Lower lobe of right lung (tissue), 2 donors: Measurements from ENCODE around the gene PRPS1L1. TPM values are rescaled to one million over a fixed set of nuclear protein-coding genes. Genes with fewer than 3 reads are reported as not detected.

ENCODE experiments used
- ATAC-seq, 2 donors: fragments of 200-7000 bp; cut with Tn5 transposase; one replicate each; pipeline ENCODE4 v1.9.1; 2020 to 2022; ENCODE audit warnings: mild to moderate bottlenecking in 2 of 2, moderate library complexity in 2 of 2
- DNase-seq: peaks from one replicate; pipeline ENCODE4 v3.0.0-alpha.2; 2020
- H3K27ac ChIP-seq: fragments of 200-600 bp; one replicate; pipeline ENCODE4 v1.8.0; 2022
- H3K27me3 ChIP-seq: fragments of 200-600 bp; one replicate; pipeline ENCODE4 v1.8.0; 2022; ENCODE audit warnings: low read depth
- H3K36me3 ChIP-seq: fragments of 200-600 bp; one replicate; pipeline ENCODE4 v1.8.0; 2022; ENCODE audit warnings: mild to moderate bottlenecking
- H3K4me1 ChIP-seq: fragments of 200-600 bp; one replicate; pipeline ENCODE4 v1.8.0; 2022
- H3K4me3 ChIP-seq: fragments of 200-600 bp; one replicate; pipeline ENCODE4 v1.8.0; 2022; ENCODE audit warnings: mild to moderate bottlenecking
- H3K9me3 ChIP-seq: fragments of 200-600 bp; one replicate; pipeline ENCODE4 v1.8.0; 2022
- CTCF ChIP-seq: fragments of 200-600 bp; IDR thresholded peaks from one replicate; pipeline ENCODE4 v1.8.0; 2022; ENCODE audit warnings: antibody characterized with exemption, mild to moderate bottlenecking
- intact Hi-C: fragments of 100-400 bp; cut with DNase I; formaldehyde crosslinking; loops from one replicate; pipeline ENCODE4 v1.11.0; 2022
- total RNA-seq: library from RNA; stranded (reverse); fragmentation: NEBNext Ultra II Directional; extraction: Animal tissue kit (Norgen Biotek cat#: 25700); gene quantifications from one replicate; pipeline ENCODE4 v1.2.1, GENCODE V29; 2021
- donor health status: DM: no; HTN: yes; CAD: no; lungs with severe emphysema.

PRPS1L1 gene
- total RNA-seq, 1 donor from 2014 or later, result not detected

GRCh38 chr7:17996040-17996439 is 31.6 kb downstream of the PRPS1L1 start:
- no peak for TF ChIP-seq CTCF
- H3K36me3 ChIP-seq, result no peaks in the 10 kb centered on the region
- no peak overlapping the region for H3K27ac ChIP-seq
- intact Hi-C loops, result no loop called here
- peak in 1 of 2 donors; percentile 71 for ATAC-seq
- H3K27me3 ChIP-seq, result no peaks in the 10 kb centered on the region
- H3K4me3 ChIP-seq, result no peak overlapping the region
- no peaks in the 10 kb centered on the region for H3K4me1 ChIP-seq
- no peak for DNase-seq
- no peaks in the 10 kb centered on the region for H3K9me3 ChIP-seq

GRCh38 chr7:17994079-17994850 is 33.4 kb downstream of the PRPS1L1 start:
- Histone ChIP-seq H3K4me3 (no peak overlapping the region), H3K27me3 (no peaks in the 10 kb centered on the region), H3K27ac (no peak overlapping the region), H3K36me3 (no peaks in the 10 kb centered on the region), H3K9me3 (no peaks in the 10 kb centered on the region), H3K4me1 (no peaks in the 10 kb centered on the region)
- ATAC-seq (no peak), DNase-seq (no peak)
- no peak for TF ChIP-seq CTCF
- intact Hi-C loops, result no loop called here

DNA sequence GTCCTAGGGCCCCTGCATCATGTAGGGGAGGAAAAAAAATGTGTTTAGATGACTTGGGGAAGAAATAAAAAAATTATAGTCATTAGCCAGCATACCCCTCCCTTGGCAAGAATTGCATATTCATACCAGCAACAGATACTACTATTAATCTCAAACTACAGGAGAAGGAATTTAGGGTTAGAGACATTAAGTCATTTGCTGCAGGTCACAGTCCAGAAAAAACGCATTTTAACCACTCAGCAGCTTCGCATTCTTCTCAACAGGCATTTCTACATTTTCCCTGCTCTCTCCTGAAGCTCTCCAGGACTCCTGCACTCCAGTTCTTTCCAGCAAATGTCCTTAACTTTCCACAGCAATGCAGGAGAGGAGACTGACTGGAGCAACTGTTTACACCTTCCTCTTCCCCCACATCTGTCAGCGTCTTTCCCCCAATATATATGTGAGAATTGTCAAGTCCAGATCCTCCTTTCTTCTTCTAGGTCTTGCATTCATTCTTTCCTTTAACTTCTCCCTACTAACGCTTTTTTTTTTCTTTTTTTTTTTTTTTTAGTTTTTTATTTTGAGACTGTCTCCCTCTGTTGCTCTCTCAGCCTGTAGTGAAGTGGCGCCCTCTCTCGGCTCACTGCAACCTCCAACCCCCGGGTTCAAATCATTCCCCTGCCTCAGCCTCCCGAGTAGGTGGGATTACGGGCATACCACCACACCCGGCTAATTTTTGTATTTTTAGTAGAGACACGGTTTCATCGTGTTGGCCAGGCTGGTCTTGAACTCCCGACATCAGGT is 35.6 kb downstream of the PRPS1L1 start:
- H3K27me3 ChIP-seq, result no peaks in the 10 kb centered on the region
- no peak overlapping the region for H3K4me3 ChIP-seq
- H3K36me3 ChIP-seq, result no peaks in the 10 kb centered on the region
- intact Hi-C loops, result no loop called here
- ATAC-seq, result no peak
- no peaks in the 10 kb centered on the region for H3K9me3 ChIP-seq
- no peaks in the 10 kb centered on the region for H3K4me1 ChIP-seq
- no peak overlapping the region for H3K27ac ChIP-seq
- no peak for DNase-seq
- TF ChIP-seq CTCF, result peak; percentile 25

DNA sequence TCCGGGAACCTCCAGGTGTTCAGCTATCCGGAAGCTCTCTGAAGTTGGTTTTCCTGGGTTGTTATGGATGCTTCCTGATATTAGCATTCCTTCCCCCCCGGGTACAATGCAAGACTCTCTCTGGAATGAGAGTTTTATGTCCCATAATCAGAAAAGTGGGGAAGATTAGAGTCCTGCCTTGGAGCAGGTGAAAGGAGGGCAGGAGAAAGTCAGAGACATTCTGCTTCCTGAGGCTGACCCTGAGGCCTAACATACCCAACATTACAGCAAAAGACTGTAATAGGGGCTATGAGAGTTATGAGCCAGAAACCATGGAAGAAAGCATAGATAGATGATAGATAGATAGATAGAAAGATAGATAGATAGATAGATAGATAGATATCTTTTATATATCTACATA is 36.9 kb downstream of the PRPS1L1 start:
- H3K27ac ChIP-seq, result no peak overlapping the region
- no peak for ATAC-seq
- H3K4me3 ChIP-seq, result no peak overlapping the region
- TF ChIP-seq CTCF, result no peak
- no peak for DNase-seq
- no peaks in the 10 kb centered on the region for H3K36me3 ChIP-seq
- no peaks in the 10 kb centered on the region for H3K27me3 ChIP-seq
- H3K4me1 ChIP-seq, result no peaks in the 10 kb centered on the region
- no peaks in the 10 kb centered on the region for H3K9me3 ChIP-seq
- intact Hi-C loops, result no loop called here

DNA sequence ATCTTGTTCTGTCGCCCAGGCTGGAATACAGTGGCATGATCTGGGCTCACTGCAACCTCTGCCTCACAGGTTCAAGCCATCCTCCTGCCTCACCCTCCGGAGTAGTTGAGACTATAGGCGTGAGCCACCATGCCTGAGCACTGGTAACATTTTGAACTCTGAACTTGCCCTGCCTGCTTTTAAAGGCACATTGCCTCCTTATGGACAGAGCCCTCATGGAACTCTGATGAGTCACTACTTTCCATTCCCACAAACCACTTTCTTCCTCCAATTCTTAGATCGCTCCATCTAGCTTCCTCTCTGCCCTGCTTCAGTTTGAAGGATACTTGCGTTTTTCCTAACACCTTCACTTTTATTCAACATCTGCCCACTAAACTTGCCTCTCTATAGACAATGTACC is 38.1 kb downstream of the PRPS1L1 start:
- no peaks in the 10 kb centered on the region for H3K4me1 ChIP-seq
- no peaks in the 10 kb centered on the region for H3K9me3 ChIP-seq
- no peak for TF ChIP-seq CTCF
- intact Hi-C loops, result no loop called here
- DNase-seq, result no peak
- no peak overlapping the region for H3K27ac ChIP-seq
- no peak for ATAC-seq
- no peaks in the 10 kb centered on the region for H3K36me3 ChIP-seq
- no peak overlapping the region for H3K4me3 ChIP-seq
- no peaks in the 10 kb centered on the region for H3K27me3 ChIP-seq
